HTERT RPE-1 (cell line): ENCODE measurements around the gene NCF2.
"Not testable (repeated sequence)": the region's sequence is repeated elsewhere in the genome, so short reads cannot be mapped to it uniquely, and the experiment has no call there.

Experiments used
- in situ Hi-C: fragments of 300-500 bp; cut with MboI; formaldehyde crosslinking; loops from 4 replicates; pipeline ENCODE4 v1.14.3; 2020; ENCODE audit warnings: low sequenced_read_pairs

NCF2 gene

GRCh38 chr1:183612975-183613374, 22.7 kb upstream of the NCF2 start:
- in situ Hi-C loops: not testable (repeated sequence)

GRCh38 chr1:183612407-183612806, 22.1 kb upstream of the NCF2 start:
- in situ Hi-C loops: no loop called here

- in situ Hi-C loops: no loop called here
Measured at GRCh38 chr1:183611021-183611420, 20.8 kb upstream of the NCF2 start.

GRCh38 chr1:183609759-183610452, 19.6 kb upstream of the NCF2 start:
- in situ Hi-C loops: no loop called here

GRCh38 chr1:183609313-183609712, 19.1 kb upstream of the NCF2 start:
- in situ Hi-C loops: no loop called here

- in situ Hi-C loops: no loop called here
Measured at GRCh38 chr1:183607322-183607980, 17.2 kb upstream of the NCF2 start.

- in situ Hi-C loops: no loop called here
Measured at GRCh38 chr1:183605904-183606303, 15.6 kb upstream of the NCF2 start.

GRCh38 chr1:183604815-183605214, 14.6 kb upstream of the NCF2 start:
- in situ Hi-C loops: no loop called here

GRCh38 chr1:183604038-183604808, 14.0 kb upstream of the NCF2 start:
- in situ Hi-C loops: no loop called here

GRCh38 chr1:183602510-183602909, 12.3 kb upstream of the NCF2 start:
- in situ Hi-C loops: no loop called here

GRCh38 chr1:183600634-183601033, 10.4 kb upstream of the NCF2 start:
- in situ Hi-C loops: no loop called here

- in situ Hi-C loops: no loop called here
Measured at GRCh38 chr1:183600136-183600535, 9.9 kb upstream of the NCF2 start.

GRCh38 chr1:183598386-183598785, 8.1 kb upstream of the NCF2 start:
- in situ Hi-C loops: no loop called here

GRCh38 chr1:183597656-183598347, 7.5 kb upstream of the NCF2 start:
- in situ Hi-C loops: no loop called here

- in situ Hi-C loops: no loop called here
Measured at GRCh38 chr1:183596500-183596899, 6.2 kb upstream of the NCF2 start.

GRCh38 chr1:183595537-183595936, 5.3 kb upstream of the NCF2 start:
- in situ Hi-C loops: no loop called here

- in situ Hi-C loops: no loop called here
Measured at GRCh38 chr1:183593356-183593755, 3.1 kb upstream of the NCF2 start.

GRCh38 chr1:183592733-183593132, 2.5 kb upstream of the NCF2 start:
- in situ Hi-C loops: no loop called here

GRCh38 chr1:183589874-183590243, 400 bp downstream of the NCF2 start:
- in situ Hi-C loops: no loop called here

GRCh38 chr1:183589384-183589783, 875 bp downstream of the NCF2 start:
- in situ Hi-C loops: no loop called here

- in situ Hi-C loops: no loop called here
Measured at GRCh38 chr1:183588827-183589226, 1.4 kb downstream of the NCF2 start.
